Measurements from ENCODE around the gene ARHGEF33. TPM values are rescaled to one million over a fixed set of nuclear protein-coding genes. Genes with fewer than 3 reads are reported as not detected.

ARHGEF33 gene
- total RNA-seq, 2 experiments from 2014 or later = 0.42 to 0.89 TPM

GRCh38 chr2:38981670-38982357 is 92.1 kb downstream of the ARHGEF33 start:
- POLR2A ChIA-PET = interaction anchor here (0.6 kb wide), 1 partner anchor 163 kb away, joined by 4 read pairs; no protein-coding TSS in a partner anchor
- CTCF ChIA-PET = no interaction called here

GRCh38 chr2:38982498-38982897 is 92.8 kb downstream of the ARHGEF33 start:
- CTCF ChIA-PET = no interaction called here
- POLR2A ChIA-PET = no interaction called here

- ChIA-PET POLR2A (no interaction called here), CTCF (no interaction called here)
These were observed 99.0 kb downstream of the ARHGEF33 start for GRCh38 chr2:38988716-38989115.

GRCh38 chr2:38991899-38992298 is 102.2 kb downstream of the ARHGEF33 start:
- CTCF ChIA-PET = no interaction called here
- POLR2A ChIA-PET = no interaction called here

- CTCF ChIA-PET = no interaction called here
- POLR2A ChIA-PET = no interaction called here
These were observed 108.1 kb downstream of the ARHGEF33 start for GRCh38 chr2:38997781-38998180.

- CTCF ChIA-PET = interaction anchor here (1.2 kb wide), 1 partner anchor 53 kb away, joined by 4 read pairs; no protein-coding TSS in a partner anchor
These were observed 110.9 kb downstream of the ARHGEF33 start for GRCh38 chr2:39000552-39000951.

GRCh38 chr2:39007875-39008504 is 118.3 kb downstream of the ARHGEF33 start:
- ChIA-PET CTCF (no interaction called here), POLR2A (no interaction called here)

More at GRCh38 chr2:39000552-39000951, 110.9 kb downstream of the ARHGEF33 start:
- POLR2A ChIA-PET = no interaction called here

GRCh38 chr2:39008665-39009064 is 119.0 kb downstream of the ARHGEF33 start:
- ChIA-PET POLR2A (no interaction called here), CTCF (no interaction called here)

GRCh38 chr2:39013871-39014270 is 124.2 kb downstream of the ARHGEF33 start:
- POLR2A ChIA-PET = no interaction called here

GRCh38 chr2:39015424-39015823 is 125.7 kb downstream of the ARHGEF33 start:
- ChIA-PET CTCF (no interaction called here), POLR2A (no interaction called here)

More at GRCh38 chr2:39013871-39014270, 124.2 kb downstream of the ARHGEF33 start:
- CTCF ChIA-PET = no interaction called here

GRCh38 chr2:39017334-39017733 is 127.7 kb downstream of the ARHGEF33 start:
- ChIA-PET CTCF (no interaction called here), POLR2A (no interaction called here)

- CTCF ChIA-PET = interaction anchor here (0.8 kb wide), 1 partner anchor 102 kb away, joined by 3 read pairs; the partner anchor contains the start of gene SOS1
These were observed 129.0 kb downstream of the ARHGEF33 start for GRCh38 chr2:39018638-39019037.

GRCh38 chr2:39020383-39020782 is 130.7 kb downstream of the ARHGEF33 start:
- CTCF ChIA-PET = interaction anchor here (1.3 kb wide), 1 partner anchor 10 kb away, joined by 3 read pairs; no protein-coding TSS in a partner anchor
- POLR2A ChIA-PET = no interaction called here

More at GRCh38 chr2:39018638-39019037, 129.0 kb downstream of the ARHGEF33 start:
- POLR2A ChIA-PET = no interaction called here

GRCh38 chr2:39022642-39023235 is 133.1 kb downstream of the ARHGEF33 start:
- ChIA-PET CTCF (no interaction called here), POLR2A (no interaction called here)

GRCh38 chr2:39023649-39024048 is 134.0 kb downstream of the ARHGEF33 start:
- CTCF ChIA-PET = no interaction called here

GRCh38 chr2:39024833-39025232 is 135.2 kb downstream of the ARHGEF33 start:
- CTCF ChIA-PET = no interaction called here
- POLR2A ChIA-PET = no interaction called here

More at GRCh38 chr2:39023649-39024048, 134.0 kb downstream of the ARHGEF33 start:
- POLR2A ChIA-PET = no interaction called here

Other genes with a start within 250 kb of the ARHGEF33 start
- gene GALM, start 223.8 kb upstream of the ARHGEF33 start, total RNA-seq = 10 to 100 TPM; 94.9 to 96.9 TPM
- gene SRSF7, start 138.5 kb upstream of the ARHGEF33 start, total RNA-seq = 100 to 1,000 TPM; 358 to 371 TPM
- gene GEMIN6, start 111.7 kb upstream of the ARHGEF33 start, total RNA-seq = 10 to 100 TPM; 42.8 to 44.6 TPM
- gene DHX57, start 13.9 kb upstream of the ARHGEF33 start, total RNA-seq = 10 to 100 TPM; 24.1 to 27.6 TPM
- 10 to 100 TPM; 12.8 to 13.9 TPM for gene MORN2, start 13.9 kb upstream of the ARHGEF33 start, total RNA-seq
- gene SOS1, start 231.2 kb downstream of the ARHGEF33 start, total RNA-seq = 10 to 100 TPM; 62.1 to 68.7 TPM

All from activated CD8-positive, alpha-beta memory T cell treated with anti-CD3 and anti-CD28 coated beads for 36 hours (primary cell).